Mammary epithelial cell (primary cell): ENCODE measurements around the gene YJU2.

Experiments used
- CTCF ChIP-seq, 2 donors: IDR thresholded peaks in 1 of 2; conservative IDR thresholded peaks in 1 of 2; 2 replicates each; pipeline ENCODE4 v1.5.1; 2011 to 2012; ENCODE audit warnings: inconsistent platforms in 2 of 2, low read length in 2 of 2, mild to moderate bottlenecking in 2 of 2, control low read depth in 1 of 2, low read depth in 1 of 2; ENCODE audit not compliant: insufficient read depth in 1 of 2; ENCODE audit errors: extremely low read depth in 1 of 2
- EZH2 ChIP-seq: IDR thresholded peaks from 2 replicates; pipeline ENCODE4 v1.6.1; 2012; ENCODE audit warnings: low read length, inconsistent platforms, borderline replicate concordance

- no peak for TF ChIP-seq CTCF (conservative IDR thresholded peaks at IDR 0.05 in 1 of 2, IDR thresholded peaks at IDR 0.05 in 1 of 2; ENCODE audit: extremely low read depth in 1 of 2, insufficient read depth in 1 of 2, low read depth in 1 of 2, low read length in 2 of 2)
- no peak for TF ChIP-seq EZH2
These were observed 58.4 kb downstream of the YJU2 start for GRCh38 chr19:4305257-4305612.
